Adrenal gland (tissue), 12 donors: ENCODE measurements around the gene OR13A1. TPM values are rescaled to one million over a fixed set of nuclear protein-coding genes. Genes with fewer than 3 reads are reported as not detected.
"Not testable (repeated sequence)": the region's sequence is repeated elsewhere in the genome, so short reads cannot be mapped to it uniquely, and the experiment has no call there.

Experiments used
- DNase-seq, 7 donors: peaks; one replicate each; pipeline ENCODE4 v3.0.0-alpha.2; 2019 to 2020
- H3K27ac ChIP-seq, 5 donors: fragments of 200-600 bp; sonication (generic) in 4 of 5; 1 replicate in 3 of 5; 2 replicates in 2 of 5; pipeline versions ENCODE4 v1.5.1 to v1.8.0; 2016 to 2020; ENCODE audit warnings: mild to moderate bottlenecking in 1 of 5
- H3K27me3 ChIP-seq: fragments of 200-600 bp; 2 replicates; pipeline ENCODE4 v1.8.0; 2021
- H3K36me3 ChIP-seq, 2 donors: fragments of 200-600 bp; replicated peaks in 1 of 2; 1 replicate in 1 of 2; 2 replicates in 1 of 2; pipeline versions ENCODE4 v1.5.1 to v1.8.0; 2018 to 2022
- H3K4me1 ChIP-seq, 2 donors: fragments of 200-600 bp; replicated peaks in 1 of 2; 1 replicate in 1 of 2; 2 replicates in 1 of 2; pipeline versions ENCODE4 v1.5.1 to v1.8.0; 2018 to 2021
- H3K4me3 ChIP-seq, 4 donors: fragments of 200-600 bp; sonication (generic) in 3 of 4; one replicate each; pipeline ENCODE4 v1.5.1; 2016 to 2018
- H3K9me3 ChIP-seq, 3 donors: fragments of 200-600 bp; sonication (generic) in 1 of 3; replicated peaks in 1 of 3; 1 replicate in 2 of 3; 2 replicates in 1 of 3; pipeline versions ENCODE4 v1.5.1 to v1.8.0; 2016 to 2021
- CTCF ChIP-seq, 6 experiments: fragments of 450-650 bp in 4 of 6; fragments of 200-600 bp in 2 of 6; sonication (generic) in 1 of 6; IDR thresholded peaks; 1 replicate in 5 of 6; 2 replicates in 1 of 6; pipeline versions ENCODE4 v1.5.1 to v1.8.0; 2016 to 2021; ENCODE audit warnings: antibody characterized with exemption in 6 of 6, mild to moderate bottlenecking in 2 of 6, moderate library complexity in 1 of 6
- POLR2A ChIP-seq, 2 donors: fragments of 450-650 bp; IDR thresholded peaks; one replicate each; pipeline ENCODE4 v1.6.1; 2017; ENCODE audit warnings: antibody characterized with exemption in 2 of 2, mild to moderate bottlenecking in 2 of 2, moderate library complexity in 1 of 2
- WGBS, 4 donors: extraction: QIAGEN DNeasy Blood & Tissue Kit in 2 of 4; methylation state at CpG; one replicate each; pipeline versions ENCODE4 v1.1.5 to v1.1.7; 2013 to 2017; 5-methylcytosine and 5-hydroxymethylcytosine counted together
- intact Hi-C, 2 donors: fragments of 100-400 bp; cut with DNase I; formaldehyde crosslinking; loops; one replicate each; pipeline versions ENCODE4 v1.14.1 to v1.15.0; 2022 to 2023
- polyA plus RNA-seq, 3 donors: library from polyadenylated mRNA; stranded (reverse); fragments of 200-250 nt in 2 of 3; fragments of 350-450 nt in 1 of 3; fragmentation: Illumina TruSeq in 1 of 3; extraction: RNeasy Lipid Tissue Mini Kit (QIAGEN cat#74804) in 1 of 3; gene quantifications; one replicate each; pipeline ENCODE4 v1.2.3, GENCODE V29; 2013 to 2014
- total RNA-seq, 9 donors: library from RNA; depleted of rRNA in 4 of 9; stranded (reverse); fragments of >200 nt in 4 of 9; fragments of 120-200 nt in 1 of 9; fragmentation: NEBNext Ultra II Directional in 1 of 9; extraction: Animal tissue kit (Norgen Biotek cat#: 25700) in 1 of 9; gene quantifications; one replicate each; pipeline versions ENCODE4 v1.1.0 to v1.2.4, GENCODE V29; 2013 to 2023
- donor health status: healthy with polysubstance abuse.
- donor health status: Bipolar disorder and iron deficiency.
- donor health status: DM: yes; HTN: yes; CAD: no.
- donor health status: DM: no; HTN: no; CAD: no.
- donor health status: DM: no; HTN: no; CAD: no.
- donor health status: DM: yes; HTN: yes; CAD: no.

OR13A1 gene
- total and polyA plus RNA-seq, 12 donors: 0.03 to 0.14 TPM; not detected in 10

GRCh38 chr10:45353186-45353585 lies 37.8 kb upstream of the OR13A1 start:
- WGBS, 4 donors: 69 to 73% (median 73%) methylated on average over 1 of the region's 1 CpG
- Histone ChIP-seq H3K9me3 (no peaks in the 10 kb centered on the region), H3K4me3 (no peak overlapping the region), H3K36me3 (no peaks in the 10 kb centered on the region), H3K4me1 (no peaks in the 10 kb centered on the region), H3K27ac (no peak overlapping the region), H3K27me3 (no peaks in the 10 kb centered on the region)
- no peak for TF ChIP-seq CTCF (IDR thresholded peaks at IDR 0.05)
- TF ChIP-seq POLR2A (IDR thresholded peaks at IDR 0.05): no peak
- DNase-seq: no peak
- intact Hi-C loops: no loop called here

- intact Hi-C loops, H3K36me3 ChIP-seq, H3K4me3 ChIP-seq, H3K9me3 ChIP-seq, H3K27ac ChIP-seq, DNase-seq, H3K27me3 ChIP-seq, H3K4me1 ChIP-seq: not testable (repeated sequence)
- WGBS, 4 donors: 92 to 93% (median 92%) methylated on average over 13 to 30 of the region's 31 CpGs
Observed at GRCh38 chr10:45348196-45348765, 32.9 kb upstream of the OR13A1 start.

GRCh38 chr10:45347464-45347863 lies 32.1 kb upstream of the OR13A1 start:
- H3K4me3 ChIP-seq, H3K27me3 ChIP-seq, H3K9me3 ChIP-seq, H3K4me1 ChIP-seq, H3K36me3 ChIP-seq, H3K27ac ChIP-seq, intact Hi-C loops, DNase-seq: not testable (repeated sequence)
- 81 to 94% (median 93%) methylated on average over 9 to 20 of the region's 20 CpGs for WGBS, 4 donors

- H3K27me3 ChIP-seq, DNase-seq, H3K9me3 ChIP-seq, H3K4me1 ChIP-seq, H3K27ac ChIP-seq, H3K4me3 ChIP-seq, H3K36me3 ChIP-seq, intact Hi-C loops: not testable (repeated sequence)
- WGBS, 4 donors: 80 to 90% (median 88%) methylated on average over 1 to 24 of the region's 24 CpGs
Observed at GRCh38 chr10:45346652-45347335, 31.4 kb upstream of the OR13A1 start.

GRCh38 chr10:45340420-45340819 lies 25.0 kb upstream of the OR13A1 start:
- H3K27ac ChIP-seq, H3K9me3 ChIP-seq, DNase-seq, H3K27me3 ChIP-seq, H3K4me1 ChIP-seq, intact Hi-C loops, H3K4me3 ChIP-seq, H3K36me3 ChIP-seq: not testable (repeated sequence)
- WGBS, 4 donors: 48 to 78% (median 75%) methylated on average over 4 of the region's 4 CpGs

GRCh38 chr10:45339894-45340293 lies 24.5 kb upstream of the OR13A1 start:
- no peak for DNase-seq
- no peak overlapping the region for H3K27ac ChIP-seq
- no peaks in the 10 kb centered on the region for H3K9me3 ChIP-seq
- WGBS, 4 donors: 67 to 92% (median 86%) methylated on average over 1 of the region's 1 CpG
- no peaks in the 10 kb centered on the region for H3K36me3 ChIP-seq
- H3K4me1 ChIP-seq: no peaks in the 10 kb centered on the region
- no peak overlapping the region for H3K4me3 ChIP-seq
- H3K27me3 ChIP-seq: no peaks in the 10 kb centered on the region
- intact Hi-C loops: no loop called here
- TF ChIP-seq POLR2A (IDR thresholded peaks at IDR 0.05): no peak
- TF ChIP-seq CTCF (IDR thresholded peaks at IDR 0.05): no peak

- H3K27ac ChIP-seq, DNase-seq, intact Hi-C loops, H3K4me3 ChIP-seq, H3K27me3 ChIP-seq, H3K36me3 ChIP-seq, H3K9me3 ChIP-seq, H3K4me1 ChIP-seq: not testable (repeated sequence)
- WGBS, 4 donors: 68 to 87% (median 86%) methylated on average over 3 of the region's 3 CpGs
Observed at GRCh38 chr10:45331824-45332223, 16.4 kb upstream of the OR13A1 start.

- H3K4me1 ChIP-seq, H3K27ac ChIP-seq, H3K36me3 ChIP-seq, H3K27me3 ChIP-seq, DNase-seq, intact Hi-C loops, H3K9me3 ChIP-seq, H3K4me3 ChIP-seq: not testable (repeated sequence)
- WGBS, 4 donors: 79 to 92% (median 90%) methylated on average over 1 of the region's 1 CpG; no CpG with 5 or more reads in 1 of the 4 donors
Observed at GRCh38 chr10:45326864-45327263, 11.5 kb upstream of the OR13A1 start.
